Psoas muscle (tissue), 8 donors: ENCODE data around the gene APOL4. TPM values are rescaled to one million over a fixed set of nuclear protein-coding genes. Genes with fewer than 3 reads are reported as not detected.

Source experiments
- ATAC-seq, 4 donors: fragments of 200-7000 bp; cut with Tn5 transposase; one replicate each; pipeline ENCODE4 v1.9.1; 2020; ENCODE audit warnings: moderate library complexity in 3 of 4, mild to moderate bottlenecking in 2 of 4
- DNase-seq, 2 donors: peaks; one replicate each; pipeline ENCODE4 v3.0.0-alpha.2; 2020
- H3K27ac ChIP-seq: fragments of 200-600 bp; one replicate; pipeline ENCODE4 v1.8.0; 2022
- H3K27me3 ChIP-seq, 3 donors: fragments of 200-600 bp in 1 of 3; one replicate each; pipeline versions ENCODE4 v1.6.1 to v1.8.0; 2013 to 2022; ENCODE audit warnings: low read length in 2 of 3, mild to moderate bottlenecking in 2 of 3, moderate library complexity in 1 of 3; ENCODE audit not compliant: insufficient read depth in 3 of 3
- H3K36me3 ChIP-seq, 2 donors: fragments of 200-600 bp in 1 of 2; one replicate each; pipeline versions ENCODE4 v1.6.1 to v1.8.0; 2013 to 2022; ENCODE audit warnings: low read depth in 1 of 2, mild to moderate bottlenecking in 1 of 2, moderate library complexity in 1 of 2; ENCODE audit not compliant: insufficient read depth in 1 of 2
- H3K4me1 ChIP-seq: fragments of 200-600 bp; one replicate; pipeline ENCODE4 v1.8.0; 2022
- H3K4me3 ChIP-seq: fragments of 200-600 bp; one replicate; pipeline ENCODE4 v1.8.0; 2022; ENCODE audit warnings: mild to moderate bottlenecking
- H3K9me3 ChIP-seq: fragments of 200-600 bp; one replicate; pipeline ENCODE4 v1.8.0; 2022
- WGBS, 3 donors: extraction: QIAGEN DNeasy Blood & Tissue Kit; methylation state at CpG; one replicate each; pipeline versions ENCODE4 v1.1.6 to v1.1.7; 2013; 5-methylcytosine and 5-hydroxymethylcytosine counted together
- intact Hi-C, 2 donors: fragments of 100-400 bp; cut with DNase I; formaldehyde crosslinking; loops; one replicate each; pipeline versions ENCODE4 v1.11.0 to v1.14.2; 2022
- polyA plus RNA-seq, 3 donors: library from polyadenylated mRNA; stranded (reverse); fragments of 200-250 nt; gene quantifications; one replicate each; pipeline ENCODE4 v1.2.3, GENCODE V29; 2013
- total RNA-seq, 4 donors: library from RNA; stranded (reverse); fragmentation: NEBNext Ultra II Directional in 2 of 4; extraction: Animal tissue kit (Norgen Biotek cat#: 25700) in 2 of 4; gene quantifications; one replicate each; pipeline versions ENCODE4 v1.2.1 to v1.2.4, GENCODE V29; 2021 to 2023
- TF ChIP-seq, protein P1 (sequence below): fragments of 200-600 bp; IDR thresholded peaks from one replicate; pipeline ENCODE4 v1.8.0; 2022; ENCODE audit warnings: antibody characterized with exemption
- donor health status: healthy with polysubstance abuse.
- donor health status: DM: no; HTN: no; CAD: no; lungs with moderate emphysema.
- donor health status: Bipolar disorder and iron deficiency.
- donor health status: healthy.
- donor health status: DM: yes; HTN: yes; CAD: no.
- donor health status: DM: no; HTN: no; CAD: no.
- donor health status: DM: no; HTN: no; CAD: no.
- donor health status: DM: yes; HTN: yes; CAD: no.

Gene APOL4
- total and polyA plus RNA-seq, 7 donors: 0.86 to 6.8 (median 1.6) TPM

- no peaks in the 10 kb centered on the region for H3K9me3 ChIP-seq
- H3K4me3 ChIP-seq: no peak overlapping the region
- ATAC-seq (no peak), DNase-seq (no peak)
- intact Hi-C loops: loop anchor here in 1 of 2 donors (10.0 kb wide), 1 partner anchor 81 kb away; no protein-coding TSS in a partner anchor
- peaks cover 43% of the 10 kb centered on the region for H3K4me1 ChIP-seq
- H3K27me3 ChIP-seq: no peaks in the 10 kb centered on the region
- no peak overlapping the region for H3K27ac ChIP-seq
- 72 to 81% (median 79%) methylated on average over 9 of the region's 9 CpGs for WGBS, 3 donors
- TF ChIP-seq, protein P1, sequence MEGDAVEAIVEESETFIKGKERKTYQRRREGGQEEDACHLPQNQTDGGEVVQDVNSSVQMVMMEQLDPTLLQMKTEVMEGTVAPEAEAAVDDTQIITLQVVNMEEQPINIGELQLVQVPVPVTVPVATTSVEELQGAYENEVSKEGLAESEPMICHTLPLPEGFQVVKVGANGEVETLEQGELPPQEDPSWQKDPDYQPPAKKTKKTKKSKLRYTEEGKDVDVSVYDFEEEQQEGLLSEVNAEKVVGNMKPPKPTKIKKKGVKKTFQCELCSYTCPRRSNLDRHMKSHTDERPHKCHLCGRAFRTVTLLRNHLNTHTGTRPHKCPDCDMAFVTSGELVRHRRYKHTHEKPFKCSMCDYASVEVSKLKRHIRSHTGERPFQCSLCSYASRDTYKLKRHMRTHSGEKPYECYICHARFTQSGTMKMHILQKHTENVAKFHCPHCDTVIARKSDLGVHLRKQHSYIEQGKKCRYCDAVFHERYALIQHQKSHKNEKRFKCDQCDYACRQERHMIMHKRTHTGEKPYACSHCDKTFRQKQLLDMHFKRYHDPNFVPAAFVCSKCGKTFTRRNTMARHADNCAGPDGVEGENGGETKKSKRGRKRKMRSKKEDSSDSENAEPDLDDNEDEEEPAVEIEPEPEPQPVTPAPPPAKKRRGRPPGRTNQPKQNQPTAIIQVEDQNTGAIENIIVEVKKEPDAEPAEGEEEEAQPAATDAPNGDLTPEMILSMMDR: no peak
- peaks cover 0 to 38% of the 10 kb centered on the region in 2 donors for H3K36me3 ChIP-seq
These were observed 23.8 kb upstream of the APOL4 start for GRCh38 chr22:36225333-36225922.

DNA sequence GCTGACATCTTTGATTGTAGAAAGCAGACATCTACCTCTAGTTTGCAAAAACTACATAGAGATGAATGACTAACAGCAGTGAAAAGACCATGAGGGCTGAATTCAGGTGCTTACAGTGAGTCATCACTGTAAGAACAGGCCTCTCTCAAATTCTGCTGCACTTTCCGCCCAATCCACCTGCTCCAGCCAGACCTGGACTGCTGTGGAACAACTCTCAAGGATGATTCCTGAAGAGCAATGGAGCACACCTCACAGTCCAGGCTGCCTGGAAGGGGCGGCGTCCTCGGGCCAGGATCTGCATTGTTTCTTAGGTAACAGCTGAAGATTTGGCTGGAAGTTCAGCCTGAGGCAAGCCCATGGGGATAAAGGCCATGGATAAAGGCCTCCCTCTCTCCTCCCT lies 22.6 kb upstream of the APOL4 start:
- Histone ChIP-seq H3K9me3 (no peaks in the 10 kb centered on the region), H3K4me1 (peaks cover 43% of the 10 kb centered on the region), H3K27ac (peak overlapping the region; percentile 83), H3K36me3 (peaks cover 0 to 26% of the 10 kb centered on the region in 2 donors), H3K4me3 (no peak overlapping the region), H3K27me3 (no peaks in the 10 kb centered on the region)
- intact Hi-C loops: loop anchor here in 1 of 2 donors (10.0 kb wide), 1 partner anchor 79 kb away; no protein-coding TSS in a partner anchor
- DNase-seq: no peak
- WGBS, 3 donors: 60 to 83% (median 73%) methylated on average over 4 of the region's 4 CpGs
- no peak for ATAC-seq
- TF ChIP-seq, protein P1: no peak

GRCh38 chr22:36223504-36223903 lies 21.9 kb upstream of the APOL4 start:
- 45 to 58% (median 46%) methylated on average over 8 of the region's 8 CpGs for WGBS, 3 donors
- no peaks in the 10 kb centered on the region for H3K9me3 ChIP-seq

DNA sequence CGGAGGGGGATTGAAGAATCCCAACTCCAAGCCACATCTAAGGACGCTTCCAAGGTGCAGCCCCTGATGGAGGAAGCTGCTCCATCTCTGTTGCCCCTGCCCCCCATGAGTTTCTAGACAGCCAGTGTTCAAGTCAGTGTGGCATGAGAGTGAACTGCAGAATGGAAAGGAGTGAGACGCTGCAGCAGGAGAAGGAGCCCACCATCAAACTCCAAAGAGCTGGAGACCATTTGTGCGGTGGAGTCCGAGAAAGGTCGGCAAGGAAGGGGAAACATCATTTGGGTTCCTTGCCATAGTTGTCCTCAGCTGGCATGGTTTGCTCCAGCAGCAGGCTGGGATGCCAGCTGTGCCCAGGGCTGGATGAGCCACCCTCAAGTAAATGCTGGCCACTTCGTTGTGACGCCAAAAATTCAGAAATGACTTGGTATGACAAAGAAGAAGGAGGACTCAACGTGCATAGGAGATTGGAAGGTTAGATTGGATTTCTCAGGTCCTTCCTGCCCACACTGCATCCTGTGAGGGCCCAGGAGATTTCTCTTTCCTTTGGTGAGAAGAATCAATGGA lies 21.4 kb upstream of the APOL4 start:
- Histone ChIP-seq H3K4me1 (peaks cover 36% of the 10 kb centered on the region), H3K27ac (peak overlapping the region; percentile 83), H3K4me3 (no peak overlapping the region), H3K27me3 (no peaks in the 10 kb centered on the region), H3K36me3 (peaks cover 0 to 14% of the 10 kb centered on the region in 2 donors), H3K9me3 (no peaks in the 10 kb centered on the region)
- ATAC-seq (peak in 1 of 4 donors; percentile 0), DNase-seq (no peak)
- 56 to 65% (median 64%) methylated on average over 9 of the region's 9 CpGs for WGBS, 3 donors
- TF ChIP-seq, protein P1: no peak
- intact Hi-C loops: loop anchor here (2.0 to 10.0 kb wide), 2 partner anchors 74 to 78 kb away; no protein-coding TSS in a partner anchor

More at GRCh38 chr22:36223504-36223903, 21.9 kb upstream of the APOL4 start:
- DNase-seq: peak; percentile 54 to 73
- Histone ChIP-seq H3K36me3 (peaks cover 0 to 20% of the 10 kb centered on the region in 2 donors), H3K4me3 (no peak overlapping the region), H3K27ac (peak overlapping the region; percentile 83), H3K4me1 (peaks cover 42% of the 10 kb centered on the region), H3K27me3 (no peaks in the 10 kb centered on the region)
- intact Hi-C loops: loop anchor here (2.0 to 10.0 kb wide), 2 partner anchors 75 to 79 kb away; no protein-coding TSS in a partner anchor
- peak; percentile 89 to 94 (median 92) for ATAC-seq
- TF ChIP-seq, protein P1: no peak
